PFSK-1 (cell line): ENCODE measurements around the gene CAMSAP1.

Source experiments
- SIN3A ChIP-seq: IDR thresholded peaks from 2 replicates; pipeline ENCODE4 v1.6.1; 2012; ENCODE audit warnings: mild to moderate bottlenecking, low read length, moderate library complexity, borderline replicate concordance; ENCODE audit not compliant: insufficient read depth
- TF ChIP-seq, protein P1 (sequence below), 2 experiments: IDR thresholded peaks; 2 replicates each; pipeline versions ENCODE4 v1.6.1 to v1.8.0; 2011 to 2012; ENCODE audit warnings: low read depth in 2 of 2, low read length in 2 of 2, control low read depth in 1 of 2, inconsistent platforms in 1 of 2, mild to moderate bottlenecking in 1 of 2, moderate library complexity in 1 of 2; ENCODE audit not compliant: insufficient read depth in 1 of 2

DNA sequence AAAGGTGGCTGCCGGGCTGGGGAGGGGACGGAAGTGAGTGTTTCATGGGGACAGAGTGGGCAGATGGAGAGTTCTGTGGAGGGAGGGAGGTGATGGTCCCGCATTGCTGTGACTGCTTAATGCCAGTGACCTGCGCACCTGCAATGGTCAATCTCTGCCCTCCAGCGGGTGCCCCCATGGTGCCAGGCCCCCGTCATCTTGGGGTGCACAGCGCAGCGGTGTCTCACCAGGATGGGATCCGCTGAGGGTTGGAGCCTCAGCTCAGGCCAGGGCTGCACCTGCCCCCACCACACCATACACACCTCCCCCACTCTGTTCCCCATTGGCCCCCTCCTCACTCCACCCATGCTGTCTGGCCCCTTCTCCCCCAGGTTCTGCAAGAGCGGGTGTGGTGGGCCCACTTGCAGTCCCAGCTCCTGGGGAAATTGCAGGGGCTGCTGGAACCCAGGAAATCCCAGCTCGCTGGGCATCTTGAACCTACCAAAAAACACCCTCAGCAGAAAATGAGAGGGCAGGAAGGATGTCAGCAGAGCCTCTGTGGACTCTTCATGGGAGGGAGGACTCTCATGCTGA lies 12.1 kb upstream of the CAMSAP1 start:
- TF ChIP-seq SIN3A, result no peak
- TF ChIP-seq, protein P1, sequence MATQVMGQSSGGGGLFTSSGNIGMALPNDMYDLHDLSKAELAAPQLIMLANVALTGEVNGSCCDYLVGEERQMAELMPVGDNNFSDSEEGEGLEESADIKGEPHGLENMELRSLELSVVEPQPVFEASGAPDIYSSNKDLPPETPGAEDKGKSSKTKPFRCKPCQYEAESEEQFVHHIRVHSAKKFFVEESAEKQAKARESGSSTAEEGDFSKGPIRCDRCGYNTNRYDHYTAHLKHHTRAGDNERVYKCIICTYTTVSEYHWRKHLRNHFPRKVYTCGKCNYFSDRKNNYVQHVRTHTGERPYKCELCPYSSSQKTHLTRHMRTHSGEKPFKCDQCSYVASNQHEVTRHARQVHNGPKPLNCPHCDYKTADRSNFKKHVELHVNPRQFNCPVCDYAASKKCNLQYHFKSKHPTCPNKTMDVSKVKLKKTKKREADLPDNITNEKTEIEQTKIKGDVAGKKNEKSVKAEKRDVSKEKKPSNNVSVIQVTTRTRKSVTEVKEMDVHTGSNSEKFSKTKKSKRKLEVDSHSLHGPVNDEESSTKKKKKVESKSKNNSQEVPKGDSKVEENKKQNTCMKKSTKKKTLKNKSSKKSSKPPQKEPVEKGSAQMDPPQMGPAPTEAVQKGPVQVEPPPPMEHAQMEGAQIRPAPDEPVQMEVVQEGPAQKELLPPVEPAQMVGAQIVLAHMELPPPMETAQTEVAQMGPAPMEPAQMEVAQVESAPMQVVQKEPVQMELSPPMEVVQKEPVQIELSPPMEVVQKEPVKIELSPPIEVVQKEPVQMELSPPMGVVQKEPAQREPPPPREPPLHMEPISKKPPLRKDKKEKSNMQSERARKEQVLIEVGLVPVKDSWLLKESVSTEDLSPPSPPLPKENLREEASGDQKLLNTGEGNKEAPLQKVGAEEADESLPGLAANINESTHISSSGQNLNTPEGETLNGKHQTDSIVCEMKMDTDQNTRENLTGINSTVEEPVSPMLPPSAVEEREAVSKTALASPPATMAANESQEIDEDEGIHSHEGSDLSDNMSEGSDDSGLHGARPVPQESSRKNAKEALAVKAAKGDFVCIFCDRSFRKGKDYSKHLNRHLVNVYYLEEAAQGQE (IDR thresholded peaks at IDR 0.05; ENCODE audit: insufficient read depth in 1 of 2, low read depth in 2 of 2, low read length in 2 of 2), result no peak
